Measurements from ENCODE around the gene NPAS3. TPM values are rescaled to one million over a fixed set of nuclear protein-coding genes. Genes with fewer than 3 reads are reported as not detected.

The NPAS3 gene
- total and polyA plus RNA-seq, 4 donors: 0.07 to 0.09 (median 0.08) TPM; not detected in 1

GRCh38 chr14:33542338-33543287, 603.9 kb downstream of the NPAS3 start (continued):
- TF ChIP-seq FOXA1 (IDR thresholded peaks at IDR 0.05) (no peak), RXRA (IDR thresholded peaks at IDR 0.05) (no peak), JUND (IDR thresholded peaks at IDR 0.05) (no peak), FOXA2 (IDR thresholded peaks at IDR 0.05) (no peak), EGR1 (IDR thresholded peaks at IDR 0.05; ENCODE audit: low read depth in 2 of 2) (no peak), CTCF (IDR thresholded peaks at IDR 0.05; ENCODE audit: low read depth, low read length, missing input control) (no peak)

- H3K27me3 ChIP-seq (ENCODE audit: control insufficient read depth in 4 of 4, insufficient read depth in 4 of 4, low read length in 3 of 4): no peaks in the 10 kb centered on the region
- no peaks in the 10 kb centered on the region for H3K9me3 ChIP-seq (ENCODE audit: control insufficient read depth in 4 of 4, low read length in 3 of 4)
- WGBS: 89% methylated on average over 2 of the region's 2 CpGs
- no peaks in the 10 kb centered on the region for H3K36me3 ChIP-seq (ENCODE audit: control insufficient read depth in 4 of 4, insufficient read depth in 3 of 4, low read depth in 1 of 4, low read length in 3 of 4)
- TF ChIP-seq HNF4A (conservative IDR thresholded peaks at IDR 0.05): no peak
- TF ChIP-seq RAD21 (IDR thresholded peaks at IDR 0.05): no peak
- TF ChIP-seq SP1 (IDR thresholded peaks at IDR 0.05): no peak
- TF ChIP-seq MAX (IDR thresholded peaks at IDR 0.05): no peak
- TF ChIP-seq TAF1 (conservative IDR thresholded peaks at IDR 0.05): no peak
- TF ChIP-seq ATF3 (IDR thresholded peaks at IDR 0.05): no peak
- no peak for TF ChIP-seq GABPA (IDR thresholded peaks at IDR 0.05 in 1 of 2, conservative IDR thresholded peaks at IDR 0.05 in 1 of 2)
- no peak for TF ChIP-seq REST (IDR thresholded peaks at IDR 0.05)
- TF ChIP-seq FOXA2 (IDR thresholded peaks at IDR 0.05): no peak
- no peak for TF ChIP-seq CTCF (IDR thresholded peaks at IDR 0.05; ENCODE audit: low read depth, low read length, missing input control)
- no peak overlapping the region for H3K27ac ChIP-seq (ENCODE audit: low read depth in 1 of 2, low read length in 2 of 2)
- no peak overlapping the region for H3K9ac ChIP-seq (ENCODE audit: low read depth in 1 of 2, low read length in 2 of 2)
- H3K4me1 ChIP-seq (ENCODE audit: control insufficient read depth in 4 of 4, insufficient read depth in 4 of 4, low read length in 3 of 4): no peaks in the 10 kb centered on the region
- no peak for DNase-seq (ENCODE audit: low spot score)
- H3K4me3 ChIP-seq (ENCODE audit: low read depth in 1 of 3, low read length in 3 of 3): no peak overlapping the region
Measured at GRCh38 chr14:33545696-33546095, 607.0 kb downstream of the NPAS3 start.

Data from liver (tissue), 9 donors.